ACC112 (cell line): Measurements from ENCODE around the gene NEK10.
A peak's percentile ranks its signal among the peaks of the same experiment; 100 is the strongest.

ENCODE experiments used
- H2AFZ ChIP-seq: fragments of 200-600 bp; sonication (generic); one replicate; pipeline ENCODE4 v1.6.0; 2017; ENCODE audit warnings: antibody characterized with exemption, low read length; ENCODE audit not compliant: unreplicated experiment
- H3K27ac ChIP-seq: fragments of 200-600 bp; sonication (generic); 2 replicates; pipeline ENCODE4 v1.5.1; 2014; ENCODE audit warnings: low read depth, mild to moderate bottlenecking, antibody characterized with exemption, low read length, moderate library complexity
- H3K27me3 ChIP-seq: fragments of 200-600 bp; sonication (generic); 2 replicates; pipeline ENCODE4 v1.6.1; 2014; ENCODE audit warnings: mild to moderate bottlenecking, antibody characterized with exemption, low read length, moderate library complexity, mixed read lengths; ENCODE audit not compliant: insufficient read depth
- H3K36me3 ChIP-seq: fragments of 200-600 bp; sonication (generic); 2 replicates; pipeline ENCODE4 v1.6.1; 2016; ENCODE audit warnings: mild to moderate bottlenecking, antibody characterized with exemption, low read length, moderate library complexity, mixed read lengths; ENCODE audit not compliant: insufficient read depth
- H3K4me1 ChIP-seq: fragments of 200-600 bp; sonication (generic); one replicate; pipeline ENCODE4 v1.6.1; 2016; ENCODE audit warnings: low read length, mixed read lengths; ENCODE audit not compliant: insufficient read depth, unreplicated experiment, control insufficient read depth
- H3K4me3 ChIP-seq: fragments of 200-600 bp; sonication (generic); 2 replicates; pipeline ENCODE4 v1.5.1; 2014; ENCODE audit warnings: mild to moderate bottlenecking, low read depth, low read length
- H3K79me2 ChIP-seq: fragments of 200-600 bp; sonication (generic); one replicate; pipeline ENCODE4 v1.6.0; 2016; ENCODE audit warnings: low read length; ENCODE audit not compliant: control insufficient read depth, unreplicated experiment, insufficient read depth

Gene NEK10

DNA sequence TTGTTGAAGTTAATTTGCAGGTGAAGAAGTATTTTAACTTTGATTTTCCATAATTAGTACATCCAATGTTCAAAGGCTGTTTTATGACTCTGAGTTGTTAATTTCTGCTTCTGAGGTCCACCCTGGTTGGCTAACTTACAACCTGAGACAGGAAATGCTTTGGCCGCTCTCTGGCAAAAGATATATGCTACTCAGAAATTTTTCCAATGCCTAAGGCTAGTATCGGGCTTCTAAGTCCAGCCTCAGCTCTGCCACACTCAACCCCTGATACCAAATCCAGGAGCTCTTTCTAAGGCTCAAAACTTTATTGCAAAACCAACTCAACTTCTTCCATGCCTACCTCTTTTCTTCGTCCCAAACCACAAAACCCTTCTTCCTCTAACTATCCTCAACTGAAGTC, 192.9 kb downstream of the NEK10 start:
- Histone ChIP-seq H2AFZ (no peak overlapping the region), H3K27ac (no peak overlapping the region), H3K27me3 (no peaks in the 10 kb centered on the region), H3K79me2 (no peaks in the 10 kb centered on the region), H3K36me3 (no peaks in the 10 kb centered on the region), H3K4me3 (no peak overlapping the region), H3K4me1 (no peaks in the 10 kb centered on the region)

DNA sequence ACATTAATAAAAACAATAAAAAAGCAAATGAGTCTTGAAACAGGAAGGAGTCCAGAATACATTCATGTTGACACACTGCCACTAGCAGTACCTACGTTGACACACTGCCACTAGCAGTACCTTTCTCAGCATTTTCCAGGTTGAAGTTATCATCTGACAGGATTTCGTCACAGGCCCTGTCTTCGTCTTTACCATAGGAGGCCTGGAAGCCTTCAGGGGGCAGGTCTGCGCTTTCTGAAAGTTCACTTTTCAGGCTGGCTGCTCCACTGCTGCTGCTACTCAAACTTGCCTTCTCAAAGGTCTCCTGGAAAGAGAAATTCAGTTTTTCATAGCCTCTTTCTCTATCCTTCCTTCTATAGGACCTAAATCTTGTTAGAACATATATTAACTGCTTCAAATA, 194.7 kb downstream of the NEK10 start:
- no peak overlapping the region for H3K27ac ChIP-seq
- H3K4me3 ChIP-seq = no peak overlapping the region
- H3K36me3 ChIP-seq = no peaks in the 10 kb centered on the region
- no peak overlapping the region for H2AFZ ChIP-seq
- H3K4me1 ChIP-seq = no peaks in the 10 kb centered on the region
- H3K27me3 ChIP-seq = no peaks in the 10 kb centered on the region
- no peaks in the 10 kb centered on the region for H3K79me2 ChIP-seq

DNA sequence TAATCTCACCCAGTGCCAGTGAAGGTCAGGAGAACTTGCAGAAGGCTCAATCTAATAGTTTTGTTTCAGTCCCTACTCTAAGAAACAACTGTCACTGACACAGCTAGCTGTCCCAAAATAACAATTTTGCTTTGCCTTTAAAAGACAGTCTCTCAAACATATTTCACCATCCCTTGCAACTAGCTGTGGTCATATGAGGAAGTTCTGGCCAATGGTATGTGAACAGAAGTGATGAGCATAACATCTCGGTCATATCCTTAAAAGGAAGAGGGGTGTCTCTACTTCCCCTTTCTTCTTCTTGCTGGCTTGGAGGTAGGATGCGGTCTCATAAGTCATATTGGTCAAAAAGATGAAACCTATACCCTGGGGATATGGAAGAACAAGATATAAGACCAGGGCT, 198.1 kb downstream of the NEK10 start:
- H3K4me3 ChIP-seq = no peak overlapping the region
- H3K27ac ChIP-seq = no peak overlapping the region
- no peak overlapping the region for H2AFZ ChIP-seq

DNA sequence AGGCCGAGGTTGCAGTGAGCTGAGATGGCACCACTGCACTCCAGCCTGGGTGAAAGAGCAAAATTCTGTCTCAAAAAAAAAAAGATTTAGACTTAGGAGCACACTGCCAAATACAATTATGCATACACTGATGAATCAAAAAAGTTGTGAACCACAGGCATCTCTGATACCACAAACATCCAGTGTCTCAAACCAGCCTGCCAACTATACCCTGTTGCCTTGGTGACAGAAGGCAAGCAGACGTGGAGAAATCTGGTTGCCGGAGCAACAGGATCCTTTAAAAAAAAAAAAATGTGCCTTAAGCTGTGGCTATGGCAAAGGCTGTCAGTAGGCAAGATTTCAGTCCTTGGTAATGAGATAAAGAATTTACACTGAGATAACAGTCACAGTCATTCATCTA, 202.3 kb downstream of the NEK10 start:
- Histone ChIP-seq H2AFZ (no peak overlapping the region), H3K36me3 (no peaks in the 10 kb centered on the region), H3K4me3 (no peak overlapping the region), H3K4me1 (peaks cover 24% of the 10 kb centered on the region), H3K79me2 (no peaks in the 10 kb centered on the region), H3K27me3 (no peaks in the 10 kb centered on the region), H3K27ac (peak overlapping the region; percentile 77)

More for the DNA sequence above, 198.1 kb downstream of the NEK10 start:
- Histone ChIP-seq H3K4me1 (peaks cover 11% of the 10 kb centered on the region), H3K36me3 (no peaks in the 10 kb centered on the region), H3K27me3 (no peaks in the 10 kb centered on the region), H3K79me2 (no peaks in the 10 kb centered on the region)

DNA sequence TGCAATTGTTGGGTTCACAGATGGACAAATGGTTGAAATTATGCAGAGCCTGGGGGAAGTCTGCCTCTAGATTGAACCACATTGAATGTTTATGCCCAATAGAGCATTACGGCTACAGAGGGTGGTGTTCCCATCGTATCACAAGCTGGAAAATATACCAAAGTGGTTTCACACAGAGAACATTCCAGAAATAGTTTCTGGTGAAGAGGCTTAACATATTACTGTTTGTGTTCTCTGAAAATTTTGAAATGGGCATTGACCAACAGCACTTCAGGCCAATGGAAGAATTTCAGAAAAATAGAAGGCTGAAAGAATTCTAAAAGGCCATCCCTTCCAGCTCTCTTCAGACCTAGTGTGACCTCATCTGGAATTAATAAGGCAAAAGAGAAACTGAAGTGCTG, 203.9 kb downstream of the NEK10 start:
- Histone ChIP-seq H3K4me3 (peak overlapping the region; percentile 38; the same call in 1 of the 2 replicates), H2AFZ (peak overlapping the region; percentile 62), H3K4me1 (peaks cover 24% of the 10 kb centered on the region), H3K36me3 (no peaks in the 10 kb centered on the region), H3K27ac (peak overlapping the region; percentile 77), H3K27me3 (no peaks in the 10 kb centered on the region), H3K79me2 (no peaks in the 10 kb centered on the region)

DNA sequence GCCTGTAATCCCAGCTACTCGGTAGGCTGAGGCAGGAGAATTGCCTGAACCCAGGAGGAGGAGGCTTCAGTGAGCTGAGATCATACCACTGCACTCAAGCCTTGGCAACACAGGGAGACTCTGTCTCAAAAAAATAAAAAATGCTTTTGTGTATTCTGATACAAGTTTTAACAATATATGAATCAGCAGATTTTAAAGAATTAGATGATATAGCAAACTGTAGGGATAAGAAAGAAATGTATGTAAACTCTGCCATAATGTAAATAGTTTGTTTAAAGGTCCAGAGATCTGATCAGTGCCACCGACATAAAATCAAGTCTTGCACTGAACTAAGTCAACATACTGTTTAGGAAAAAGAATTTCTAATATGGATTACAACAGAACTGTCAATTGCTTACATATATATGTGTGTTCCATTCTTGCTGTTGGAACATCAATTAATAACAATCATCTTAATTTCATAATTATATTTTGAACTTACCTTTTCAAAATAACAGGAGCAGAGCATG, 208.3 kb downstream of the NEK10 start:
- peaks cover 11% of the 10 kb centered on the region for H3K4me1 ChIP-seq
- H3K4me3 ChIP-seq = no peak overlapping the region
- no peak overlapping the region for H3K27ac ChIP-seq
- H2AFZ ChIP-seq = no peak overlapping the region
- H3K27me3 ChIP-seq = no peaks in the 10 kb centered on the region
- no peaks in the 10 kb centered on the region for H3K79me2 ChIP-seq
- no peaks in the 10 kb centered on the region for H3K36me3 ChIP-seq

DNA sequence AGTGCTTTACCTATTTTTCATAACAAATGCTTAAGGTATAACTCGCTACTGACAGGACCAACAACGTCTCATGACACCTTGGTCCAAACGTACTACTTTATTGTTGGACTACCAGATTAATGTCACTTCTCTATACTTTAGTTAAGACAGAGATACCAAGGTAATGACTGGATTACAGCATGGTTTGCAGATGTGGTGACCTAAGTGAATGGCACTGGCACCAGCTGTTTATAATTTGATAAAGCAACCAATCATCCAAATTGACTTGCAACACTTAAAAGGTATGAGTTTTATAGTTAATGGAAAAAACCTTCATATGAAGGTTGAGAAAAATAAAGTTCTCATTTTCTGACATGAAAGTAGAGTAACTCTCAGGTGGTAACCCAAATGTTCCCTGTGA, 209.0 kb downstream of the NEK10 start:
- H3K36me3 ChIP-seq = no peaks in the 10 kb centered on the region
- no peak overlapping the region for H3K4me3 ChIP-seq
- H2AFZ ChIP-seq = no peak overlapping the region
- peaks cover 4% of the 10 kb centered on the region for H3K4me1 ChIP-seq
- H3K27ac ChIP-seq = no peak overlapping the region
- no peaks in the 10 kb centered on the region for H3K27me3 ChIP-seq
- no peaks in the 10 kb centered on the region for H3K79me2 ChIP-seq

DNA sequence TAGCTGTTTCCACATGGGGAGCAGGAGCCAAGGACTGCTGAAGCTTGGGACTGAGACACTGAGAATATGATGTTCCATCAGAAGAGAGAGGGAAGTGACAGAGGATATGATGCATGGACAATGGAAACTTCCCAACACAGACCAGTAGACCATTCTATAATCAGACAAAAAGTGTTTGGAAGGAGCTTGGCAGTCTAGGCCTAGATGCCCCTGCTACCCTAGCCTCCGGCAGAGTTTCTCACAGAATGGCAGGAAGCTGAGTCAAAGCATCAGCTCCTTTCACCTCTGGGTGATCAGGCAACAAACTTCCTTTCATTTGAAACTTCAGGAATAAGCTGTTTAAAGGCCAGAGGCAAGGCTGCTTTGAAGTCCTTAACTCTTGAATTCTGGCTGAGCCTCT, 222.0 kb downstream of the NEK10 start:
- Histone ChIP-seq H3K36me3 (no peaks in the 10 kb centered on the region), H3K4me3 (no peak overlapping the region), H3K27ac (peak overlapping the region; percentile 5; the same call in 1 of the 2 replicates), H3K4me1 (peaks cover 10% of the 10 kb centered on the region), H3K27me3 (no peaks in the 10 kb centered on the region), H2AFZ (no peak overlapping the region), H3K79me2 (no peaks in the 10 kb centered on the region)

DNA sequence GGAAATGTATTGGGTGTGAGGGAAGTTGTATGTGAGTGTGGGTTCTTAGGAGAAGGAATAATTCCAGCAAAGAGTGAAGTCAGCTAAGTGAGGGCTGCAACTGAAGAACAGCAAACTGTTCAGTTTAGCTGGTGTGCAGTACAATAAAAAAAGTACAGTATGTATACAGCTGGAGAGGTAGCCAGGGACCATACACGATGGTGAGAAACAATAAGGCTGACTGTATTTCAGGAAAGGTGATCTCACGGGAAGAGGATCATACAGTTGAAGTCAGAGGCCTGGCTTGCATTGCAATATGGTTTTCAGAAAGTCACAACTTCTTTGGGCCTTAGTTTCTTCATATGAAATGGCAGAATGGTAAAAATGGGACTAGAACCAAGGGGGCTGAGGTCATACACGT, 222.4 kb downstream of the NEK10 start:
- Histone ChIP-seq H3K27ac (no peak overlapping the region), H2AFZ (no peak overlapping the region)

DNA sequence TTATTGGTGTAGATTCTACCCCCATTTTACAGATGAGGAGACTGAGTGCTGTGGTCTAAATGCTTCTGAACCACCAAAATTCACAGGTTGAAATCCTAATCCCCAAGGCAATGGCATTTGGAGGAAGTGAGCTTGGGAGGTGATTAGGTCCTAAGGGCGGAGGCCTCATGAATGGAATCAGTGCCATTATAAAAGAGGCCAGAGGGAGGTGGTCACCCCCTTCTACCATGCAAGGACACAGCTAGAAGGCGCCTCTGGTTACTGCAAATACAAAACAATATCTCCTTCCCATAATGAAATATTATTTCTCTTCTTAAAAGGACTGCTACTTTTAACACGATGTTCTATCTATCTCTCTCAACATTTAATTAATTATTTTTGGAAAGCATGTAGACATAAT, 223.5 kb downstream of the NEK10 start:
- Histone ChIP-seq H3K27me3 (no peaks in the 10 kb centered on the region), H3K79me2 (no peaks in the 10 kb centered on the region), H3K36me3 (no peaks in the 10 kb centered on the region), H3K4me3 (no peak overlapping the region), H2AFZ (no peak overlapping the region), H3K27ac (no peak overlapping the region), H3K4me1 (peaks cover 10% of the 10 kb centered on the region)

More for the DNA sequence above, 222.4 kb downstream of the NEK10 start:
- Histone ChIP-seq H3K27me3 (no peaks in the 10 kb centered on the region), H3K79me2 (no peaks in the 10 kb centered on the region), H3K4me3 (no peak overlapping the region), H3K4me1 (peaks cover 10% of the 10 kb centered on the region), H3K36me3 (no peaks in the 10 kb centered on the region)

DNA sequence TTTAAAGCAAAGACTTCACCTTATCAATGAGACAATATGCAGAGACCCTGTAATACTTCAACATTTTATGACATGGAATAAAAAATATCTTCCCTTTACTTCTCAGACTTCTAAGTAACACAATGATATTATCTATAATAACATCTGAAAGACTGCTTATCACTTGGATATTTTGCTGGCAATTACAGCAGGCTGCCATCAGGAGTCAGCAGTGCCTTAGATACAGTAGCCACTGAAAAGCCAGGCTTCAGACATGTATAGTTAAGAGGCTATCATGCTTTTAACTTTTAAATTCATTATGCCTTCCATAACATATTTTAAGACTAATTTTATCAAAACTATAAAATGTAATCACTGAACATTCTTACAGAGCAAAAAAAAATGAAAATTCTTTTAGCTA, 227.5 kb downstream of the NEK10 start:
- Histone ChIP-seq H3K79me2 (no peaks in the 10 kb centered on the region), H3K36me3 (0 out of 2 replicates have a peak, but pooled peaks cover 3% of the 10 kb centered on the region), H3K27me3 (no peaks in the 10 kb centered on the region), H3K4me1 (no peaks in the 10 kb centered on the region), H2AFZ (no peak overlapping the region), H3K4me3 (no peak overlapping the region), H3K27ac (no peak overlapping the region)
